Breast epithelium (tissue), 4 donors: ENCODE results near the gene CLIC6. TPM values are rescaled to one million over a fixed set of nuclear protein-coding genes. Genes with fewer than 3 reads are reported as not detected.
"Not testable (repeated sequence)": the region's sequence is repeated elsewhere in the genome, so short reads cannot be mapped to it uniquely, and the experiment has no call there.

Experiments
- DNase-seq, 2 donors: peaks; one replicate each; pipeline ENCODE4 v3.0.0-alpha.2; 2019; ENCODE audit warnings: low spot score in 2 of 2
- H3K27ac ChIP-seq, 2 donors: fragments of 200-600 bp; sonication (generic) in 1 of 2; one replicate each; pipeline ENCODE4 v1.5.1; 2016 to 2019; ENCODE audit warnings: mild to moderate bottlenecking in 1 of 2
- H3K27me3 ChIP-seq, 2 donors: fragments of 200-600 bp; sonication (generic) in 1 of 2; one replicate each; pipeline versions ENCODE4 v1.5.1 to v1.6.0; 2017 to 2019; ENCODE audit warnings: control low read depth in 1 of 2, mild to moderate bottlenecking in 1 of 2
- H3K36me3 ChIP-seq: fragments of 200-600 bp; one replicate; pipeline ENCODE4 v1.5.1; 2019
- H3K4me1 ChIP-seq, 2 donors: fragments of 200-600 bp; sonication (generic); one replicate each; pipeline ENCODE4 v1.5.1; 2016 to 2019; ENCODE audit warnings: control low read depth in 1 of 2
- H3K4me3 ChIP-seq, 3 donors: fragments of 200-600 bp; sonication (generic); 1 replicate in 2 of 3; 2 replicates in 1 of 3; pipeline ENCODE4 v1.5.1; 2016 to 2019; ENCODE audit warnings: mild to moderate bottlenecking in 3 of 3, moderate library complexity in 2 of 3
- H3K9me3 ChIP-seq, 2 donors: fragments of 200-600 bp; sonication (generic) in 1 of 2; one replicate each; pipeline ENCODE4 v1.5.1; 2016 to 2019; ENCODE audit warnings: control low read depth in 1 of 2
- CTCF ChIP-seq, 3 donors: fragments of 450-650 bp; IDR thresholded peaks; one replicate each; pipeline ENCODE4 v1.5.1; 2016 to 2017; ENCODE audit warnings: antibody characterized with exemption in 3 of 3, mild to moderate bottlenecking in 3 of 3, moderate library complexity in 3 of 3
- POLR2A ChIP-seq: fragments of 450-650 bp; IDR thresholded peaks from one replicate; pipeline ENCODE4 v1.6.1; 2016; ENCODE audit warnings: antibody characterized with exemption, mild to moderate bottlenecking, moderate library complexity
- POLR2AphosphoS5 ChIP-seq, 3 donors: sonication (generic); formaldehyde crosslinking; IDR thresholded peaks; one replicate each; pipeline ENCODE4 v1.6.1; 2017; ENCODE audit warnings: antibody characterized with exemption in 3 of 3
- intact Hi-C: fragments of 100-400 bp; cut with DNase I; formaldehyde crosslinking; loops from one replicate; pipeline ENCODE4 v1.15.1; 2023; ENCODE audit warnings: low total_unique reads
- total RNA-seq, 3 donors: library from RNA; depleted of rRNA; stranded (reverse); fragments of >200 nt; gene quantifications; one replicate each; pipeline ENCODE4 v1.1.0, GENCODE V29; 2016

Gene CLIC6
- total RNA-seq, 3 donors from 2014 or later, result 10.0 to 34.1 (median 14.4) TPM

GRCh38 chr21:34706337-34706736, 37.5 kb downstream of the CLIC6 start:
- Histone ChIP-seq H3K9me3 (no peaks in the 10 kb centered on the region), H3K27ac (no peak overlapping the region), H3K4me3 (no peak overlapping the region), H3K27me3 (no peaks in the 10 kb centered on the region), H3K4me1 (peaks cover 4% of the 10 kb centered on the region in 2 donors), H3K36me3 (no peaks in the 10 kb centered on the region)
- TF ChIP-seq POLR2AphosphoS5 (IDR thresholded peaks at IDR 0.05), result no peak
- no peak for TF ChIP-seq POLR2A
- no peak for TF ChIP-seq CTCF (IDR thresholded peaks at IDR 0.05)
- DNase-seq, result no peak
- intact Hi-C loops, result no loop called here

GRCh38 chr21:34707876-34708325, 39.1 kb downstream of the CLIC6 start:
- Histone ChIP-seq H3K4me1 (peaks cover 0 to 4% of the 10 kb centered on the region in 2 donors), H3K27ac (no peak overlapping the region), H3K9me3 (no peaks in the 10 kb centered on the region), H3K4me3 (no peak overlapping the region), H3K36me3 (no peaks in the 10 kb centered on the region), H3K27me3 (no peaks in the 10 kb centered on the region)
- intact Hi-C loops, result no loop called here
- TF ChIP-seq CTCF (IDR thresholded peaks at IDR 0.05) (no peak), POLR2A (no peak), POLR2AphosphoS5 (IDR thresholded peaks at IDR 0.05) (no peak)
- no peak for DNase-seq

GRCh38 chr21:34713621-34714020, 44.8 kb downstream of the CLIC6 start:
- TF ChIP-seq CTCF (IDR thresholded peaks at IDR 0.05) (no peak), POLR2A (no peak), POLR2AphosphoS5 (IDR thresholded peaks at IDR 0.05) (no peak)
- no peak for DNase-seq
- intact Hi-C loops, result no loop called here
- Histone ChIP-seq H3K9me3 (no peaks in the 10 kb centered on the region), H3K27me3 (no peaks in the 10 kb centered on the region), H3K4me1 (no peaks in the 10 kb centered on the region), H3K36me3 (no peaks in the 10 kb centered on the region), H3K4me3 (no peak overlapping the region), H3K27ac (no peak overlapping the region)

- Histone ChIP-seq H3K9me3 (no peaks in the 10 kb centered on the region), H3K4me1 (no peaks in the 10 kb centered on the region), H3K4me3 (no peak overlapping the region), H3K27me3 (no peaks in the 10 kb centered on the region), H3K27ac (no peak overlapping the region), H3K36me3 (no peaks in the 10 kb centered on the region)
- intact Hi-C loops, result no loop called here
- DNase-seq, result no peak
- no peak for TF ChIP-seq POLR2AphosphoS5 (IDR thresholded peaks at IDR 0.05)
- no peak for TF ChIP-seq POLR2A
- TF ChIP-seq CTCF (IDR thresholded peaks at IDR 0.05), result no peak
These were observed 46.7 kb downstream of the CLIC6 start for GRCh38 chr21:34715518-34715917.

GRCh38 chr21:34715985-34716596, 47.3 kb downstream of the CLIC6 start:
- DNase-seq, result no peak
- no peaks in the 10 kb centered on the region for H3K36me3 ChIP-seq
- intact Hi-C loops, result no loop called here
- H3K4me3 ChIP-seq, result no peak overlapping the region
- no peaks in the 10 kb centered on the region for H3K9me3 ChIP-seq
- TF ChIP-seq CTCF (IDR thresholded peaks at IDR 0.05) (no peak), POLR2A (no peak), POLR2AphosphoS5 (IDR thresholded peaks at IDR 0.05) (no peak)
- no peak overlapping the region for H3K27ac ChIP-seq
- H3K27me3 ChIP-seq, result no peaks in the 10 kb centered on the region
- H3K4me1 ChIP-seq, result no peaks in the 10 kb centered on the region

GRCh38 chr21:34718529-34718928, 49.7 kb downstream of the CLIC6 start:
- H3K27ac ChIP-seq, intact Hi-C loops, DNase-seq, H3K9me3 ChIP-seq, H3K4me1 ChIP-seq, H3K36me3 ChIP-seq, H3K4me3 ChIP-seq, H3K27me3 ChIP-seq: not testable (repeated sequence)
